GM18907 (cell line): ENCODE measurements around the gene DLGAP1.

Experiments
- ATAC-seq: cut with Tn5 transposase; IDR thresholded peaks from one replicate; pipeline ENCODE4 v1.9.1; 2021; ENCODE audit warnings: mild to moderate bottlenecking, moderate library complexity; ENCODE audit not compliant: unreplicated experiment

DLGAP1 gene

DNA sequence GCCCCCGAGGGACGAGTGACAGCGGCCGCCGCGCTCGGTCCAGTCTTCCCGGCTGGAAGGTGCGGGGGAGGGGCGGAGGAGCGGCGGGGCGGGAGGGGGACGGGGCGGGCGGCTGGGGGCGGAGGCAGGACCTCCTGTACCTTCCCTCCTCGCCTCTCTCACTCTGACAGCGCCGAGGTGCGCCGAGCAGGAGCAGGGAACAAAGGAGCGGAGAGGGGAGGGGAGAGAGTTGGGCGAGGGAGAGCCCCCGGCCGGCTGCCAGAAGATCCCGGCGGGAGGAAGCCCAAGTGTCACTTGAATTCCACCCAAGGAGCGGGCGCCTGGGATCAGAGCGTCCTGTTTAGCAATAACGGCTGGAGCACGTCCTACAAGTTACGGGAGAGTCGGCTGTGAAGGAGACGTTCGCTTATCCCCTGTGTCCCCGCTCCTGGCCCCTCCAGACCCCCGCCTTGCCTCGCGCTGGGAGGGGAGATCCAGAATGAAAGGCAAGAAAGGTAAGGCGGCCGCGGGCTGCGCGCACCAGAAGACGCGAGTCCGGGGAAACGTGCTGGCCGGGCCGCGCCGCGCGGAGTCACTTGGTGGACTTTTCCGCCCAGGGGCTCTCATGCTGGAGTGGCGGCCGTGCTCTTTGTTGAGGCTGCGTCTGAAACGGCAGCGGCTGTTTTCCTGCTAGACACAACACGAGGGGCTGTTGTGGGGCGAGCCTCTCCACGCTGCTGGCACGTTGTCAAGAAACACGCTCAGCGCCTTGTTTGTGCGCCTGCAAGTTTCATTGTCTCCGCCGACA, 1004.9 kb downstream of the DLGAP1 start, which contains the start of gene TGIF1:
Gene TGIF1, plus strand, starts transcription at position 161 of the 787 bp plus-strand sequence. Its CDS starts 318 bp downstream, at position 479.
- peak; percentile 1 for ATAC-seq

DNA sequence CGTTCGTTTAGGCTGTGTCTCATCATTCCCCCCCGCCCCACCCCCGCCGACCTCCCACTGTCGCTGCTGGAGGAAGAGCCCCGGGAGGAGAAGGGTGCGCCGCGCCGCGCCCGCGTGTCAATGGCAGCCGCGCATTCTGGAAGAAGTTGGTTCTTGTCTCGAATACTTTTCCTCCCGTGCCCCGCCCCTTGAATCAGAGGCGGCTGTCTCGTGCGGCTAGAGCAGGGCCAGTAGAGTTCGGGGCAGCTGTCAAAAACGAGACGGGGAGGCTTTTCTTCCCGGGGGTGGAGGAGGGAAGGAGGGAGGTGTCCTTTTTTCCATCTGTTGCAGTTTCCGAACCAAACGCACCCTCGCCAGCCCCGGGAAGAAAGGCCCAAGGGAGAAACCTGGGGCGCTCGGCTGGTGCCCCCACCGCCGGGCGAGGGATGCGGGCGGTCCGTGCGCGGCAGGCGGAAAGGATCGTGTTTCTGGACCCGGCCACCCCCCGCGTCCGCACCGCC, 1005.5 kb downstream of the DLGAP1 start:
- peak; percentile 18 for ATAC-seq

- peak; percentile 50 for ATAC-seq
Observed at GRCh38 chr18:3448838-3449511, 1006.1 kb downstream of the DLGAP1 start.

DNA sequence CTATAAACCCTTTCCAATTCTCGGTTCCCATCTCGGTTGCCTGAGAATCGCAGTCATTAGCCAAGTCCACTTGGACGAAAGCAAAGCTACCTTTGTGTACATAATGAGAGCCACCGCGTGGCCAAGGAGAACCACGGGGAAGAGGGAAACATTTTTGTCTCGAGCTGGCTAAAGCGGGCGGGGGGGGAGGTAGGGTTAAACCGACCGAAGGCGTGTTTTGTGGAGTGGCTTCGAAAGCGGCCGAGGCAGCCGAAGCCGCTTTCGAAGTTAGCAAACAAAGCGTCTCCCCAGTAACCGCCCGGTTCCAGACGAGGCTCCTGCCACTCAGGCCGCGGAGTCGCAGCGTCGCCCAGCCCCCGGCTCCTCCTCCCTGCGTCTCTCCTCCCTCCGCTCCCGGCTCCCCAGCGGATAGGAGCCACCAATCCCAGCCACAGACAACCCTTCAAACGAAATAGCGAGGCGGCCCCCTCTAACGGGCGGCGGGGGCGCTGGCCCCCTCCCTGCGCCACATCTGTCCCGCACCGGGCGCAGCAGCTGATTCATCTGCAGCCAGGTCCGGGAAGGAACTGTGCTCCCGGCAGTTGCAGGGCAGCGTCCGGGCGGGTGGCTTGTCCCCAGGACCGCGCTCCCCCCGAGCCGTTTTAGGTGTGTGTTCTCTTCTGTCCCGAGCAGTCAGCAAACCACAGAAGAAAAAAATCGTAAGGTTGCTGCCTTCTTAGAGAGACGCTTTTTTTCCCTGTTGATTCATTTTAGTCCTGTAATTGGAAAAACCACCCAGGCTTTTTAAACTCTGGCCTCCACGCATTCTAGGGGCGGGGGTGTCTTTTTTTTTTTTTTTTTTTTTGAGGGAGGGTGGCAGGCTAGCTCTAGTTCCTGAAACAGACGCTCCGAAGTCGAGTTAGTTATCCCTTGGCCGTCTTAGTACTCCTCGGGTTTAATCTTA, 1006.9 kb downstream of the DLGAP1 start:
- ATAC-seq, result peak; percentile 75

- no peak for ATAC-seq
Observed at GRCh38 chr18:3447068-3447894, 1007.8 kb downstream of the DLGAP1 start.
